Measurements from ENCODE around the gene SPTBN1.
"Not testable (repeated sequence)": the region's sequence is repeated elsewhere in the genome, so short reads cannot be mapped to it uniquely, and the experiment has no call there.

SPTBN1 gene

GRCh38 chr2:54499661-54500060, 43.5 kb downstream of the SPTBN1 start:
- DNase-seq (ENCODE audit: low spot score) (no peak), FAIRE-seq (no peak)

GRCh38 chr2:54500404-54501205, 44.5 kb downstream of the SPTBN1 start:
- no peak for DNase-seq (ENCODE audit: low spot score)
- no peak for FAIRE-seq

GRCh38 chr2:54502731-54503130, 46.6 kb downstream of the SPTBN1 start:
- FAIRE-seq = no peak

GRCh38 chr2:54503192-54503591, 47.1 kb downstream of the SPTBN1 start:
- DNase-seq (ENCODE audit: low spot score) (peak; percentile 18), FAIRE-seq (no peak)

More at GRCh38 chr2:54502731-54503130, 46.6 kb downstream of the SPTBN1 start:
- DNase-seq (ENCODE audit: low spot score) = no peak

- FAIRE-seq = no peak
- no peak for DNase-seq (ENCODE audit: low spot score)
Measured at GRCh38 chr2:54503828-54504227, 47.7 kb downstream of the SPTBN1 start.

GRCh38 chr2:54504866-54505265, 48.7 kb downstream of the SPTBN1 start:
- DNase-seq (ENCODE audit: low spot score) = no peak
- FAIRE-seq = no peak

GRCh38 chr2:54508541-54508940, 52.4 kb downstream of the SPTBN1 start:
- DNase-seq (ENCODE audit: low spot score) = no peak
- FAIRE-seq = no peak

- FAIRE-seq; DNase-seq (ENCODE audit: low spot score): not testable (repeated sequence)
Measured at GRCh38 chr2:54509043-54509442, 52.9 kb downstream of the SPTBN1 start.

GRCh38 chr2:54510916-54511315, 54.8 kb downstream of the SPTBN1 start:
- FAIRE-seq (no peak), DNase-seq (ENCODE audit: low spot score) (no peak)

GRCh38 chr2:54512183-54512582, 56.1 kb downstream of the SPTBN1 start:
- no peak for DNase-seq (ENCODE audit: low spot score)
- no peak for FAIRE-seq

- FAIRE-seq (no peak), DNase-seq (ENCODE audit: low spot score) (no peak)
Measured at GRCh38 chr2:54512663-54513362, 56.7 kb downstream of the SPTBN1 start.

- no peak for FAIRE-seq
- DNase-seq (ENCODE audit: low spot score) = no peak
Measured at GRCh38 chr2:54513363-54513715, 57.2 kb downstream of the SPTBN1 start.

- DNase-seq (ENCODE audit: low spot score) (no peak), FAIRE-seq (no peak)
Measured at GRCh38 chr2:54514822-54515569, 58.9 kb downstream of the SPTBN1 start.

- DNase-seq (ENCODE audit: low spot score) (no peak), FAIRE-seq (no peak)
Measured at GRCh38 chr2:54516842-54517241, 60.7 kb downstream of the SPTBN1 start.

GRCh38 chr2:54518016-54518415, 61.9 kb downstream of the SPTBN1 start:
- FAIRE-seq; DNase-seq (ENCODE audit: low spot score): not testable (repeated sequence)

- DNase-seq (ENCODE audit: low spot score) (no peak), FAIRE-seq (no peak)
Measured at GRCh38 chr2:54518430-54518829, 62.3 kb downstream of the SPTBN1 start.

GRCh38 chr2:54519841-54520459, 63.8 kb downstream of the SPTBN1 start:
- FAIRE-seq = no peak
- no peak for DNase-seq (ENCODE audit: low spot score)

GRCh38 chr2:54520687-54521086, 64.6 kb downstream of the SPTBN1 start:
- FAIRE-seq = no peak
- DNase-seq (ENCODE audit: low spot score) = peak; percentile 49

GRCh38 chr2:54522624-54523281, 66.6 kb downstream of the SPTBN1 start:
- no peak for FAIRE-seq
- DNase-seq (ENCODE audit: low spot score) = peak; percentile 62

GRCh38 chr2:54523324-54523959, 67.3 kb downstream of the SPTBN1 start:
- DNase-seq (ENCODE audit: low spot score) (no peak), FAIRE-seq (no peak)
